GM18505 (cell line): ENCODE measurements around the gene SRP14.

ENCODE experiments used
- ATAC-seq: cut with Tn5 transposase; IDR thresholded peaks from one replicate; pipeline ENCODE4 v1.9.1; 2021; ENCODE audit not compliant: unreplicated experiment
- POLR2A ChIP-seq: IDR thresholded peaks from 4 replicates; pipeline ENCODE4 v1.6.1; 2011; ENCODE audit warnings: borderline replicate concordance; ENCODE audit not compliant: insufficient read depth, insufficient read length; ENCODE audit errors: extremely low read depth

Gene SRP14

GRCh38 chr15:40060236-40060961, 21.4 kb upstream of the SRP14 start:
- no peak for TF ChIP-seq POLR2A
- ATAC-seq, result no peak

- no peak for TF ChIP-seq POLR2A
- no peak for ATAC-seq
Observed at GRCh38 chr15:40059821-40060220, 20.8 kb upstream of the SRP14 start.

- no peak for ATAC-seq
- TF ChIP-seq POLR2A, result no peak
Observed at GRCh38 chr15:40058476-40059140, 19.6 kb upstream of the SRP14 start.

- no peak for TF ChIP-seq POLR2A
- no peak for ATAC-seq
Observed at GRCh38 chr15:40055576-40056293, 16.8 kb upstream of the SRP14 start.

DNA sequence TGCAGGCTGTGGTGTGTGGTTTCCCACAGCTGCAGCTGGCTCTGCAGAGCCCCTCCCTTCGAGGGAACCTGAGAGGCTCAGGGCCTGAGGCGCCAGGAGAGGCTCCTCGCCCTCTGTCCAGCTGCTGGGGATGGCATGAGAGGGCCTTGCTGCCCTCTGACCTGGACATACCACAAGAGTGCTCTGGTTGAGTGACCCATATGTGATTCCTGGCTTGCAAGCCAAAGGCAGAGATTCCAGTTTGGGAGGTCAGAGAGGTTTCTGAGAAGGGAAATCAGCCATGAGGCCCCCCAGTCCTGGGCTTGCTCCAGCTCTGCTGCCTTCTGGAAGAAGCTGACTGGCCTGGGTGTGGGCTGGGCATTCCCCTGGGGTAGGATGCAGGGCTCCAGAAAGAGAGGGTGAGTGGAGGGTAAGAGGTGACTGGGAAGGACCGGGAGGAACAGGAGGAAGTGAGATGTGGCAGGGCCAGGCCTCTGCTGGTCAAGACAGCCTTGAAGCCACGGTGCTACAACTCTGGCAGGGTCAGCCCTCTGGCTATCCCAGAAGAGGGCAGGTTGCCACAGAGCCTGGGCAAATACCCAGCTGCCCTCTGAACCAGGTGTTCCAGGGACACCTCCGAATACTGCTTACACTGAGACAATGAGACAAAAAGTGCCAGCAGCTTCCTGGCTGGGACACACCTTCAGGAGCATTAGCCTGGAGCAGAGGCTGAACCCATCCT, 16.0 kb upstream of the SRP14 start:
- ATAC-seq, result peak; percentile 55
- peak; percentile 39 for TF ChIP-seq POLR2A

DNA sequence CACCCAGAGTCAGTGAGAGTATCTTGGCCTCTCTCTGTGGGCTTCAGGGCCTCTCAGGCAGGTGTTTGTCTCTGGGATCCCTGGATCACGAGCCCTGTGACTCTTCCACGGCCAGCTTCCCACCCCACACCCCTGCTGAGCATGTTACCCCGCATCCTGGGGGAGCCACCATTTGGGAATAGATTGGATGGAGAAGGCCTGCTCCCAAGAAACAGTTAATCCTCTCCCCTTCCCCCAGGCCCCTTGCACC, 15.5 kb upstream of the SRP14 start:
- TF ChIP-seq POLR2A, result no peak
- peak; percentile 22 for ATAC-seq

DNA sequence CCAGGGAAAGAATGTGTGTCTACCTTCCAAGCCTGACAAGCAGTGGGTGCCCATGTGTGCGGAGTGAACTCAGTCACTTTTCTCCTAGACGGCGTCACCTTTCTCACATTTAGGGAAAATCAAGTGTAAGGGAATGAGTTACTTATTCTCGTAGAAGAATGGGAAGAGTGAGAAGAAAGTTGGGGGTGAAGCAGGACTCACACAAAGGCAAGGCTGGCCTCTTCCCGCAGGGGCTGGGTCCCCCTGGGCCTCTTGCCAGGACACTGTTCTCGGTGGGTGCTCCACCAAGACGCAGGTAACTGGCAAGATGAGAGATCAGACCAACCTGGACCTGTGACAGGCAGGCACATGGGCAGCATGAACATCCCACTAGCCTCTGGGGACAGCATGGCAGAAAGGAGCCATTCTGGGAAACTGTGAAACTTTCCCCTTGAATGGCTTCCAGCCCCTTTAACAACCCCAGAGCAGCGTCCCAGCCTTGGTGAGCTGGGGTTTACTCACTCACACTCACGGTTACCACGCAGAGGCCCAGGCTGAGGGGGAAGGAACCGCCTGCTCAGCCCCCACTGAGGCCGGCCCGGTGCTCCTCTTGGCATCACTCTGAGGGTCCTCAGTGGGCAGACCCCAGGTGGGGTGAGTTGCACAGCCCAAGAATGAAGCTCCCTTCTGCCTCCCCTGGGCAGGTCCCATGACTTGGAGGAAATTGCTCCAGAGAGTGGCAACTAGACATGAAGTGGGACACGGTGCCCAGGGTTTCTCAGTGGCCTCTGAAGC, 15.0 kb upstream of the SRP14 start:
- peak; percentile 29 for ATAC-seq
- no peak for TF ChIP-seq POLR2A

- ATAC-seq, result no peak
- no peak for TF ChIP-seq POLR2A
Observed at GRCh38 chr15:40053079-40053830, 14.3 kb upstream of the SRP14 start.

- ATAC-seq, result no peak
- no peak for TF ChIP-seq POLR2A
Observed at GRCh38 chr15:40052604-40053003, 13.6 kb upstream of the SRP14 start.

DNA sequence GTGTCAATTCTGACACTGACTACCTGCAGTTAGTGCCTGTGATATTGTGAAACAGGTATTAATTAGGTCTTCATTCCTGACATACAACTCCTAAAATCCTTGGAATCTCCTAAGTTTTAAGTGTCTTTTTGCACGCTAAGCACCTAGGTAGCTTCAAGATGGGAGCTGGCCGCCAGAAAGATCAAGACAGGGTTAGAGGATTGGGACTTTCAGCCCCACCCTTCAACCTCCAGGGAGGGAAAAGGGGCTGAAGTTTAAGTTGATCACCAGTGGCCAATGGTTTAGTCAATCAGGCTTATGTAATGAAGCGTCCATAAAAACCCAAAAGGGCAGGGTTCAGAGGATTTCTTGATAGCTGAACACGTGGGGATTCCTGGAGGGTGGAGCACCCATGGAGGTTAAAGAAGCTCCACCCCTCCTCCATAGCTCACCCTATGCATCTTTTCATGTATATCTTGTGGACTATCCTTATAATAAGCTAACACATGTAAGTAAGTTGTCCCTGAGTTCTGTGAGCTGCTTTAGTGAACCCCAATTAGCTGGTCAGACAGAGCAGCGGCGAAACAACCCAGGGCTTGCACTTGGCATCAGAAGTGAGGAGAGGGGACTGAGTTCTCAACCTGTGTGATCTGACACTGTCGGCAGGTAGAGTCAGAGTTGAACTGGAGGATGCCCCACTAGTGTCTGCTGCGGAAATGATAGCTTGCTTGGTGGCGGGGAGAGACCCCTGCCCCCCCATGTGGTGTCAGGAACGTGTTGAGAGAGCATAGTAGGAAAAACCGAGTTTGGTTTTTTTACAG, 12.8 kb upstream of the SRP14 start:
- no peak for ATAC-seq
- no peak for TF ChIP-seq POLR2A

GRCh38 chr15:40050788-40051470, 11.9 kb upstream of the SRP14 start:
- TF ChIP-seq POLR2A, result no peak
- ATAC-seq, result no peak
